GM12873 (cell line): ENCODE data around the gene RB1.

Experiments
- TF ChIP-seq, protein P1 (sequence below): IDR thresholded peaks from 2 replicates; pipeline ENCODE4 v1.5.1; 2012; ENCODE audit warnings: low read depth, mild to moderate bottlenecking, moderate library complexity, low read length, control low read depth; ENCODE audit not compliant: insufficient read depth; ENCODE audit errors: missing control alignments

The RB1 gene

DNA sequence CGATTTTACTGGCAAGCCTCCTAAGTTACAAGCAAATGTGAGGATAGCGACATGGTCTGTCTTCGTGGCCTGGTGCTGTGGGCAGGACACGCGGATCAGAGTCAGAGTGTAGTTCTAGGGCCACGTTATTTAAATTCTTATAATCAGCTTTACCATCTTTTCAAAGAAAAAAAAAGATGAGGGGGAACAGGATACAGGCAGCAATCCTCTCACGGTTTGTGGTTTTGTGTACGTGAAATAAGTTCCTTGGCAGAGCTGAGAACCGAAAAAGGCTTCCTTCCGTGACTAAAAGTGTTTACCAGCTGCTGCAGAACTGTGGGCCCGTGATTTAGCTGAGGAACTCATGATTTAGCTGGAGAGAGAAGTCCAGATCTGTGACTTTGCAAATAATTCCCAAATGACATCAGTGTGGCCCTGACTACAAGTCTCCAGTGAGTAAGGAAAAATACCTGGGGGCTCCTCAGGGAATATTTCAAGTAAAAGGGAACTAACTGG is 202.1 kb downstream of the RB1 start:
- TF ChIP-seq, protein P1, sequence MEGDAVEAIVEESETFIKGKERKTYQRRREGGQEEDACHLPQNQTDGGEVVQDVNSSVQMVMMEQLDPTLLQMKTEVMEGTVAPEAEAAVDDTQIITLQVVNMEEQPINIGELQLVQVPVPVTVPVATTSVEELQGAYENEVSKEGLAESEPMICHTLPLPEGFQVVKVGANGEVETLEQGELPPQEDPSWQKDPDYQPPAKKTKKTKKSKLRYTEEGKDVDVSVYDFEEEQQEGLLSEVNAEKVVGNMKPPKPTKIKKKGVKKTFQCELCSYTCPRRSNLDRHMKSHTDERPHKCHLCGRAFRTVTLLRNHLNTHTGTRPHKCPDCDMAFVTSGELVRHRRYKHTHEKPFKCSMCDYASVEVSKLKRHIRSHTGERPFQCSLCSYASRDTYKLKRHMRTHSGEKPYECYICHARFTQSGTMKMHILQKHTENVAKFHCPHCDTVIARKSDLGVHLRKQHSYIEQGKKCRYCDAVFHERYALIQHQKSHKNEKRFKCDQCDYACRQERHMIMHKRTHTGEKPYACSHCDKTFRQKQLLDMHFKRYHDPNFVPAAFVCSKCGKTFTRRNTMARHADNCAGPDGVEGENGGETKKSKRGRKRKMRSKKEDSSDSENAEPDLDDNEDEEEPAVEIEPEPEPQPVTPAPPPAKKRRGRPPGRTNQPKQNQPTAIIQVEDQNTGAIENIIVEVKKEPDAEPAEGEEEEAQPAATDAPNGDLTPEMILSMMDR, result no peak

DNA sequence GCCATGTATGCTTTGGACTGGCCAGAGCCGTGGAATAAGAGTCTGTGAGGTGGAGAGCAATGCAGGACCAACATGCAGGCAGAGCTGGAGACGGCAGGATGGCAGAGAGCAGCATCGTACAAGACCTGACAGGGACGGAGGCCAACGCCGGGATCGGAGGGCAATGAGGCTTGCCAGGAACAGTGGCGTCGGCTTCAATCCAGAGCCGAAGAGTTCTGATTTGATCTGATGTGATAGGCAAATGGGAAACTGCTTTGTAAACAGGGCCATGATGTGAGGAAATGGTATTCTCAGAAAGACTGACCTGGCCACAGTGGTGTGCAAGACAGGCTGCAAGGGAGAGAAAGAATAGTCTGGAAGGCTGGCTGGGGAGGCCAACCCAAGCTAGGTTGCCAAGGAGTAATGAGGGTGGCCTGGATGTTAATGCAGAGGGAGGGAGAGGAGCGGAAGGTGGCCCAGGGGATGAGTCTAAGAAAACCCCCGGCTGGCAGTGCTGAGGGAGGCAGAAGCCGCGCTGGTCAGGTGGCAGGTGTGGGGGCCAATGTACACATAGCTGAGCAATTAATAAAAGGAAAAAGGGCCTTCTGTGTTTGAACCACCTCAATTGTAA is 202.6 kb downstream of the RB1 start:
- TF ChIP-seq, protein P1, result no peak

DNA sequence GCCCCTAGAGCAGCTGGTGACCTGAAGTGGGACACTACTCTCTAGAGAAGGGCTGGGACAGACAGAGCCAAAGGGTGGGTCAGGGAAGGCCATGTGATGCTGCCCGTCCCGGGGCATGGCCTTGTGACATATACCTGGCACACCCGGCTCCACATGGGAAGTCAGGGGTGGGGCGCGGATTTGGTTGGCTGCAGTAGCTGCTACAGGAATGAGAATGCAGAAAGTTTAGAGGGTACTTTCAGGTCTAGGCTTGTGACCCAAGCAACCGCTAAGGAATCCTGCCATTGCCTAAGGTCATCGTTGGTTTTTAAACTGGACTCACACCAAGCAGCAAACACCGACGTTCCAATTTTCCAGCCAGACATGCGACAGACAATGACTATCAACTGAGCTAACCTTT is 203.5 kb downstream of the RB1 start:
- TF ChIP-seq, protein P1, result no peak

DNA sequence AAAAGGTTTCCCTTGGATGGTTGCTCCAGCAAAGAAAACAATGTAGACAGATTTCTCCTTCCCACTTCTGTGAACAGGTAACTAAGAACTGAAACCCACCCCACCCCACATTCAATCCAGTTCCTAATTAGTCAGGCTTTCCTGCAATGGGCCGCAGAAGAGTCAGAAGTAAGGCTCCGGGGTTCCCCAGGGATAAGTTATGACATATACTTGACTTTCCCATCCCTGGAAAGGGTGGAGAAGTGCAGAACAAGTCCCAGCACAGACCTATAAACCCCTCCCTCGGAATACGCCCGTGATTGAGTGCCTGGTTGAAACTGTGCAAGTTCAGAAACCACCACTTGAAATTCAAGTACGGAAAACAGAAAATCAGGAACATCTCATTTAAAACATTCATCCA is 204.5 kb downstream of the RB1 start:
- TF ChIP-seq, protein P1, result no peak

DNA sequence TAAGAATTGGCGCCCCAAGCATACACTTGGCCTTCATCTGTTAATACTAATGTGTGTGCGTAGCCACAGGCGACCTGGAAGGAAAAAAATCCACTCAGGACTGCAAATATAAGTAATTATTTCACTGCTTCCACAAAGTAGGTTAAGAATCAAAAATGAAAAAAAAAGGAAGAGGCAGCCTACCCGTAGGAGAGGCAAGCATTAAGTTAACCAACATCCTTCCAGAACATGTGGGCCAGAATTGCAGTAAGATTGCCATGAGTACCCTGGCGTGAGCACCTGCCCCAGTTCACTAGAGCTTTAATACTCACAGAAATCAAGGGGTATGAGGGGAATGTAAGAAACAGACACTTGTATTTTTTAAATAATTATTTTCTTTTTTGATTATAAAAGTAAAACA is 207.1 kb downstream of the RB1 start:
- TF ChIP-seq, protein P1, result no peak

DNA sequence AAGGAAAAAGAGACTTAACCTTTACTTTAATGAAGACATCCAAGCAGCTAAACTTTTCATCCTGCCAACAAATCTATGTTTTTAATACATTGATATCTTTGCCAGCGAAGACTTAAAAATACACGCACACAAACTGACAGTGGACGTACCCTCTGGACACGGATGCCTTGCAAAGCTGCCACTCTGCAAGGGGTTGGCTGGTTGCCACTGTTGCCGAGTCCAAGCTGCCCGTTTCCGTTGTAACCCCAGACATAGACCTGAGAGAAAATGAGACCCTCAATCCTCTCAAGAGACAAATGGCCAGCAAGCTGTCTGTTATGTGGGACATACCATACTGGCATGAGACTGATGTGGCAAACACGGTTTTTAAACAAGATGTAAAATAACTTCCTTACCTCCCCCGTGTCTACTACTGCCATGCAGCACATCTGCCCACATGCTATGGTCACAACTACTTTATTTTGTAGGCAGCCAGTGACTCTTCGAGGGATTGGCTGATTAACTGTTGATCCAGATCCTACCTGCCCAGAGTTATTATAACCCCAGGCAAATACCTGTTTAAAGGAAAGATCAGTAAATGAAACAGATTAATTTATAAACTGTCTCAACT is 208.2 kb downstream of the RB1 start:
- TF ChIP-seq, protein P1, result no peak

DNA sequence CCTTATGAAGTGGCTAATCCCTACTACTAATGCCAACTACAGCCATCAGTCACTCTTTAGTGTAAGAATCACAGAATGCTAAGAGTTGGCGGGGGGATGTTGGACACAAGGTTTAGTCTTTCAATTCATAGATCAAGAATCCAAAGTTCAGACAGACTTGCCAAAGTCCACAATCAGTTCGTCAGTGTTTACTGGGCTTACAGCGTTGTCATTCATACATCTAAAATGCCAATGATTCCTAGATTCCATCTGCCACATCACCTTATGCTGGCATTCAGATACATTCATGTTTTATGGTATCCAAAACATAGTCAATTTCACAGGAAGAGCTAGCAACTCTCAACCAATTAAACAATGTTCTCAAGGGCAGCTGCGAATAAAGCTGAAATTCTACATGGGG is 211.2 kb downstream of the RB1 start:
- TF ChIP-seq, protein P1, result no peak
